Mucosa of stomach (tissue), 1 donor: Measurements from ENCODE around the gene BMP6.
"Not testable (repeated sequence)": the region's sequence is repeated elsewhere in the genome, so short reads cannot be mapped to it uniquely, and the experiment has no call there.

ENCODE experiments used
- H3K27me3 ChIP-seq: one replicate; pipeline ENCODE4 v1.7.0; 2013; ENCODE audit warnings: mild to moderate bottlenecking, low read length; ENCODE audit not compliant: control insufficient read depth, insufficient read depth
- H3K36me3 ChIP-seq: one replicate; pipeline ENCODE4 v1.7.0; 2013; ENCODE audit warnings: low read length; ENCODE audit not compliant: control insufficient read depth, insufficient read depth
- H3K4me1 ChIP-seq: one replicate; pipeline ENCODE4 v1.7.0; 2013; ENCODE audit warnings: mild to moderate bottlenecking, low read length; ENCODE audit not compliant: control insufficient read depth, insufficient read depth
- H3K4me3 ChIP-seq: one replicate; pipeline ENCODE4 v1.7.0; 2013; ENCODE audit warnings: low read length
- H3K9ac ChIP-seq: one replicate; pipeline ENCODE4 v1.7.0; 2013; ENCODE audit warnings: mild to moderate bottlenecking, low read length, moderate library complexity
- H3K9me3 ChIP-seq: one replicate; pipeline ENCODE4 v1.7.0; 2013; ENCODE audit warnings: mild to moderate bottlenecking, low read length, moderate library complexity; ENCODE audit not compliant: control insufficient read depth
- donor health status: Pancreatic carcinoma.

BMP6 gene

DNA sequence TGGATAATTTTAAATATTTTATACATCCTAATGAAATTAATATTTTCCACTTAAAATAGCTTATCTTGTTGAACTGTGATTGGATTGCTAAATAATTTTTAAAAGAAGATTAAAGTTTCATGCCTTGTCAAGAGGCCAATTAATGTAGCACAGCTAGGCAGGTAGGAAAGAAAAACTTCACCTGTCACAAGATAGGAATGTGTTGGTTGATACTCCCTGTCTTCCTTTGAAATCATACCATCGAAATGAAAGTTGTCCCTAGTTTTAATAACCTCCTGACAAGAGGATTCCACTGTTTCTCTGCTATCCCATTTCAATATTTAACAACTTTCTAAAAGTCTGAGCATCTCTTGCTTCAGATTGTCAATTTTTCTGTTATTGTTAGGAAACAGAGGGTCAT is 80.8 kb downstream of the BMP6 start:
- H3K4me1 ChIP-seq = no peaks in the 10 kb centered on the region
- H3K9me3 ChIP-seq = no peaks in the 10 kb centered on the region
- H3K36me3 ChIP-seq = no peaks in the 10 kb centered on the region
- no peaks in the 10 kb centered on the region for H3K27me3 ChIP-seq
- no peak overlapping the region for H3K9ac ChIP-seq
- H3K4me3 ChIP-seq = no peak overlapping the region

DNA sequence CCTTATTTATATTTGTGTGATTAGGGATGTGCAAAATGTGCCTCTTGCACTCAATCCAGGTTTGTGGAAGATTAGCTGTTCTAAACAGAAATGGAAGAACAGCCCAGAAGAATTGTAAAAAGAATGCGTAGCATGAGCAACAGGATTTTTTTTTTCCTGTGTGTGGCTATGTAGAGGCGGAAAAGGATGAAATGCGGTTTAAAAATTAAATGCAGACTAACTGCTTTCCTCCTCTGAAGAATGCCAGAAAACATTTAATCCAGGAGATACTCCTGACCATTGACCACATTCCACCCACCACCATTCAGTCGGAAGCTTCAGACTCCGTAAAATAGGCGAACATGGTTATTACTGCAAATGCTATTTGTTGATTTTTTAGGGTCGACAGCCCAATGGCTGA is 83.4 kb downstream of the BMP6 start:
- Histone ChIP-seq H3K4me3 (no peak overlapping the region), H3K4me1 (no peaks in the 10 kb centered on the region), H3K36me3 (no peaks in the 10 kb centered on the region), H3K9me3 (no peaks in the 10 kb centered on the region), H3K9ac (no peak overlapping the region), H3K27me3 (no peaks in the 10 kb centered on the region)

GRCh38 chr6:7811441-7811840 is 85.5 kb downstream of the BMP6 start:
- no peaks in the 10 kb centered on the region for H3K9me3 ChIP-seq
- H3K27me3 ChIP-seq = no peaks in the 10 kb centered on the region
- no peak overlapping the region for H3K4me3 ChIP-seq
- no peaks in the 10 kb centered on the region for H3K36me3 ChIP-seq
- H3K4me1 ChIP-seq = no peaks in the 10 kb centered on the region
- no peak overlapping the region for H3K9ac ChIP-seq

GRCh38 chr6:7812623-7813022 is 86.7 kb downstream of the BMP6 start:
- H3K4me3 ChIP-seq = no peak overlapping the region
- no peaks in the 10 kb centered on the region for H3K36me3 ChIP-seq
- H3K27me3 ChIP-seq = no peaks in the 10 kb centered on the region
- no peak overlapping the region for H3K9ac ChIP-seq
- no peaks in the 10 kb centered on the region for H3K9me3 ChIP-seq
- H3K4me1 ChIP-seq = no peaks in the 10 kb centered on the region

GRCh38 chr6:7813193-7813592 is 87.3 kb downstream of the BMP6 start:
- no peak overlapping the region for H3K4me3 ChIP-seq
- no peaks in the 10 kb centered on the region for H3K4me1 ChIP-seq
- no peaks in the 10 kb centered on the region for H3K36me3 ChIP-seq
- H3K9ac ChIP-seq = no peak overlapping the region
- no peaks in the 10 kb centered on the region for H3K9me3 ChIP-seq
- no peaks in the 10 kb centered on the region for H3K27me3 ChIP-seq

GRCh38 chr6:7813704-7814103 is 87.8 kb downstream of the BMP6 start:
- Histone ChIP-seq H3K9me3 (no peaks in the 10 kb centered on the region), H3K27me3 (no peaks in the 10 kb centered on the region), H3K4me1 (no peaks in the 10 kb centered on the region), H3K4me3 (no peak overlapping the region), H3K9ac (no peak overlapping the region), H3K36me3 (no peaks in the 10 kb centered on the region)

- H3K36me3 ChIP-seq = no peaks in the 10 kb centered on the region
These were observed 89.8 kb downstream of the BMP6 start for GRCh38 chr6:7815716-7816115.

GRCh38 chr6:7817184-7817583 is 91.3 kb downstream of the BMP6 start:
- H3K9me3 ChIP-seq, H3K36me3 ChIP-seq, H3K4me1 ChIP-seq, H3K4me3 ChIP-seq, H3K27me3 ChIP-seq, H3K9ac ChIP-seq: not testable (repeated sequence)

More at GRCh38 chr6:7815716-7816115, 89.8 kb downstream of the BMP6 start:
- H3K27me3 ChIP-seq = no peaks in the 10 kb centered on the region
- no peak overlapping the region for H3K9ac ChIP-seq
- H3K4me1 ChIP-seq = no peaks in the 10 kb centered on the region
- no peaks in the 10 kb centered on the region for H3K9me3 ChIP-seq
- H3K4me3 ChIP-seq = no peak overlapping the region

GRCh38 chr6:7818257-7819214 is 92.6 kb downstream of the BMP6 start:
- H3K4me3 ChIP-seq = no peak overlapping the region
- no peaks in the 10 kb centered on the region for H3K36me3 ChIP-seq
- H3K27me3 ChIP-seq = no peaks in the 10 kb centered on the region
- H3K4me1 ChIP-seq = no peaks in the 10 kb centered on the region
- no peaks in the 10 kb centered on the region for H3K9me3 ChIP-seq
- H3K9ac ChIP-seq = no peak overlapping the region

DNA sequence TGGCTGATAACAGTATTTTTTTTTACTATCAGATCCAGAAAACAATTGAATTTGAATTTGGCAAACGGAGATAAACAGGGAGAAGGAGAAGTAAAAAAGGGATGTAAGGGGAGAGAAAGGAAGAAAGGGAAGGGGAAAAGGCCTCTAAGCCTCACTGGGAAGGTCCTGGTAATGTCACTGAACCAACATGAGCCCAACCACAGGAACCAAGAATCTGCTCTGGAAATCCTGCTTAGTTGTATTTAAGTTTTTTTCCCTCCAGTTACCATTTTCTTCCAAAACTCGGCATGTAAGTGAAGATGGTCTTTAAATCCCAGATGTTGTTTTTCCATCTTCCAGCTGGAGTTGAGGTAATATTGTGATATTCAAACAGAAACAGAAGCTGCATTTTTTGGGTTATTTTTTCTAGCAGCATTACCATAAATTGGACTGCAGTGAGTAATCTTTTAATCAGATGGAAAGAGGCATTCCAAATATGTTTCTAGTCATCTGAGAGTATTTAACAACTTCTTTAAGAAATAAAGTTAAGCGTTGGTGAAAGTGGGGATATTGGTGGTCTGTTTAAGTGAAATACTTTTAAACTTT is 93.6 kb downstream of the BMP6 start:
- no peak overlapping the region for H3K9ac ChIP-seq
- no peaks in the 10 kb centered on the region for H3K27me3 ChIP-seq
- H3K4me3 ChIP-seq = no peak overlapping the region
- H3K36me3 ChIP-seq = no peaks in the 10 kb centered on the region
- H3K9me3 ChIP-seq = no peaks in the 10 kb centered on the region
- no peaks in the 10 kb centered on the region for H3K4me1 ChIP-seq

DNA sequence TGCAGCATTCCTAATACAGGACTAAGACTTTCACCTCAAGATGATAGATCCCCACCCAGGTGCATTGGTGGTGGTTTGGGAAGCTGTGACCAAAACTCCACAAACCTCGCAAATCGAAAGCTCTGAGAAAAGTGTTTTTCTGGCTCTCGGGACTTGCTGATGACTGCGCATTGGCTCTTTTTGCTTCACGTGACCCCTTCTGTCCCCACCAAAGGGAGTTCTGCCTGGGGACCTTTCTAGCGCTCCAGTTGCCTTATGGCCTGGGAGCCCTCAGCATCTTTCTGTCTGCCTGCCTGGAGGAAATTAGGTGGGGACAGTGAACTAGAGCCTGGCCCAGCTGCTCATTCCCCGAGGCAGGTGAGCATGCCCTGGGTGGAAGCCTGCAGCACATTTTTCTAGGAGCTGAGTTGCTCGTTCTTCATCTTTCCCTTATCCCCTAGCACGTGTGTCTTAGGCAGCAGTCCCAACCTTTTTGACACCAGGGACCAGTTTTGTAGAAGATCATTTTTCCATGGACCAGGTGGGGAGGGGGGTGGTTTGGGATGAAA is 94.5 kb downstream of the BMP6 start:
- Histone ChIP-seq H3K4me3 (no peak overlapping the region), H3K9ac (no peak overlapping the region)

DNA sequence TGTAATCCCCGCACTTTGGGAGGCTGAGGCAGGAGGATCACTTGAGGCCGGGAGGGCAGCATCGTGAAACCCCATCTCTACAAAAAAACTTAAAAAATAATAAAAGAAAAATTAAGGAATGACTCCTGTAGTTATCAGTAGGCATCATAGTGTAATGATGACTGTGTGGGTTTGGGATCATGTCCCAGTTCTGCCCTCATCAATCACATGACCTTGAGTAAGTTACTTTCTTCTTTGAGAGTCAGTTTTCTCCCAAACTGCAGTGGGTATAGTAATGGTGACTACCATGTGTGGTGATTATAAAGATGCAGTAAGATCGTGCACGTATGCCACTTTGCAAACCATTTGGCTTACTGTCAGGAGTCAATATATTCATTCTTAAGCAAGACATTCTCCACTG is 95.5 kb downstream of the BMP6 start:
- Histone ChIP-seq H3K9ac (no peak overlapping the region), H3K27me3 (no peaks in the 10 kb centered on the region), H3K4me3 (no peak overlapping the region), H3K36me3 (no peaks in the 10 kb centered on the region), H3K4me1 (no peaks in the 10 kb centered on the region), H3K9me3 (no peaks in the 10 kb centered on the region)

More for the DNA sequence above, 94.5 kb downstream of the BMP6 start:
- no peaks in the 10 kb centered on the region for H3K36me3 ChIP-seq
- H3K9me3 ChIP-seq = no peaks in the 10 kb centered on the region
- no peaks in the 10 kb centered on the region for H3K4me1 ChIP-seq
- no peaks in the 10 kb centered on the region for H3K27me3 ChIP-seq
